ENCODE measurements around the gene GMPS.
"Not testable (repeated sequence)": the region's sequence is repeated elsewhere in the genome, so short reads cannot be mapped to it uniquely, and the experiment has no call there.

GMPS gene

GRCh38 chr3:155956508-155957411 is 86.3 kb downstream of the GMPS start:
- Mint-ChIP-seq H3K9me3 (peaks cover 5% of the 10 kb centered on the region), H3K36me3 (ENCODE audit: low read depth) (peaks cover 19% of the 10 kb centered on the region), H3K4me3 (no peak overlapping the region), H3K27ac (no peak overlapping the region), H3K4me1 (peaks cover 6% of the 10 kb centered on the region), H3K27me3 (ENCODE audit: low read depth) (no peaks in the 10 kb centered on the region)
- no peak for TF ChIP-seq CTCF (IDR thresholded peaks at IDR 0.05; ENCODE audit: unreplicated experiment in 3 of 3)

- Mint-ChIP-seq H3K4me3 (no peak overlapping the region), H3K4me1 (peaks cover 6% of the 10 kb centered on the region), H3K27me3 (ENCODE audit: low read depth) (no peaks in the 10 kb centered on the region), H3K9me3 (peaks cover 6% of the 10 kb centered on the region), H3K36me3 (ENCODE audit: low read depth) (peaks cover 19% of the 10 kb centered on the region), H3K27ac (no peak overlapping the region)
- no peak for TF ChIP-seq CTCF (IDR thresholded peaks at IDR 0.05; ENCODE audit: unreplicated experiment in 3 of 3)
These were observed 87.0 kb downstream of the GMPS start for GRCh38 chr3:155957412-155957880.

- no peak for TF ChIP-seq CTCF (IDR thresholded peaks at IDR 0.05; ENCODE audit: unreplicated experiment in 3 of 3)
- peaks cover 2% of the 10 kb centered on the region for H3K9me3 Mint-ChIP-seq
- H3K4me3 Mint-ChIP-seq, result no peak overlapping the region
- H3K27ac Mint-ChIP-seq, result no peak overlapping the region
- H3K36me3 Mint-ChIP-seq (ENCODE audit: low read depth), result peaks cover 13% of the 10 kb centered on the region
- H3K4me1 Mint-ChIP-seq, result peaks cover 6% of the 10 kb centered on the region
- H3K27me3 Mint-ChIP-seq (ENCODE audit: low read depth), result no peaks in the 10 kb centered on the region
These were observed 88.2 kb downstream of the GMPS start for GRCh38 chr3:155958676-155959075.

- H3K9me3 Mint-ChIP-seq, result peaks cover 2% of the 10 kb centered on the region
- no peaks in the 10 kb centered on the region for H3K27me3 Mint-ChIP-seq (ENCODE audit: low read depth)
- TF ChIP-seq CTCF (IDR thresholded peaks at IDR 0.05; ENCODE audit: unreplicated experiment in 3 of 3), result no peak
- H3K27ac Mint-ChIP-seq, result no peak overlapping the region
- H3K36me3 Mint-ChIP-seq (ENCODE audit: low read depth), result peaks cover 9% of the 10 kb centered on the region
- peaks cover 11% of the 10 kb centered on the region for H3K4me1 Mint-ChIP-seq
- H3K4me3 Mint-ChIP-seq, result no peak overlapping the region
These were observed 89.6 kb downstream of the GMPS start for GRCh38 chr3:155960060-155960459.

- not testable (repeated sequence) for H3K36me3 Mint-ChIP-seq (ENCODE audit: low read depth); H3K27ac Mint-ChIP-seq; H3K27me3 Mint-ChIP-seq (ENCODE audit: low read depth); H3K4me3 Mint-ChIP-seq; H3K9me3 Mint-ChIP-seq
- H3K4me1 Mint-ChIP-seq, result peaks cover 11% of the 10 kb centered on the region
These were observed 90.6 kb downstream of the GMPS start for GRCh38 chr3:155961044-155961443.

GRCh38 chr3:155963570-155963969 is 93.1 kb downstream of the GMPS start:
- Mint-ChIP-seq H3K27ac (no peak overlapping the region), H3K4me3 (no peak overlapping the region), H3K9me3 (peaks cover 2% of the 10 kb centered on the region), H3K36me3 (ENCODE audit: low read depth) (no peaks in the 10 kb centered on the region), H3K27me3 (ENCODE audit: low read depth) (no peaks in the 10 kb centered on the region), H3K4me1 (peaks cover 11% of the 10 kb centered on the region)
- no peak for TF ChIP-seq CTCF (IDR thresholded peaks at IDR 0.05; ENCODE audit: unreplicated experiment in 3 of 3)

All from nephron (organoid).